K562 (cell line): ENCODE data around the gene ACOT13. TPM values are rescaled to one million over a fixed set of nuclear protein-coding genes. Genes with fewer than 3 reads are reported as not detected.

Experiments
- AFF1 ChIP-seq, 2 experiments: fragments of 450-650 bp; IDR thresholded peaks; 2 replicates each; pipeline ENCODE4 v1.6.1; 2018; ENCODE audit warnings: mild to moderate bottlenecking in 2 of 2, low read depth in 1 of 2; ENCODE audit not compliant: partially characterized antibody in 2 of 2
- C11orf30 ChIP-seq: fragments of 450-650 bp; IDR thresholded peaks from 2 replicates; pipeline ENCODE4 v1.6.1; 2016; ENCODE audit warnings: low read depth, mild to moderate bottlenecking
- E2F5 ChIP-seq: sonication (generic); formaldehyde crosslinking; IDR thresholded peaks from 2 replicates; pipeline ENCODE4 v1.8.0; 2022; ENCODE audit warnings: mild to moderate bottlenecking, missing genetic modification reagents
- HNRNPLL ChIP-seq: fragments of 200-400 bp; formaldehyde crosslinking; IDR thresholded peaks from 2 replicates; pipeline ENCODE4 v1.6.1; 2017; ENCODE audit warnings: low read length, low read depth, mild to moderate bottlenecking; ENCODE audit not compliant: poor library complexity, severe bottlenecking
- JUND ChIP-seq, 2 experiments: IDR thresholded peaks; 2 replicates in 1 of 2; 3 replicates in 1 of 2; pipeline ENCODE4 v1.6.1; 2011; ENCODE audit warnings: borderline replicate concordance in 2 of 2, low read depth in 2 of 2, low read length in 2 of 2, improper control_type of control experiment in 1 of 2, missing biosample characterization in 1 of 2, missing genetic modification characterization in 1 of 2, missing genetic modification reagents in 1 of 2
- MCM7 ChIP-seq, 2 experiments: fragments of 450-650 bp; IDR thresholded peaks; 2 replicates each; pipeline ENCODE4 v1.6.1; 2016 to 2018
- NKRF ChIP-seq: fragments of 450-650 bp; IDR thresholded peaks from 2 replicates; pipeline ENCODE4 v1.6.1; 2016; ENCODE audit warnings: borderline replicate concordance
- NRF1 ChIP-seq, 2 experiments: fragments of 450-650 bp; IDR thresholded peaks in 1 of 2; conservative IDR thresholded peaks in 1 of 2; 2 replicates each; pipeline ENCODE4 v1.6.1; 2014; ENCODE audit warnings: mild to moderate bottlenecking in 2 of 2
- PHF21A ChIP-seq: fragments of 450-650 bp; IDR thresholded peaks from 2 replicates; pipeline ENCODE4 v1.6.1; 2017; ENCODE audit warnings: low read depth, borderline replicate concordance
- POLR2G ChIP-seq: fragments of 200-400 bp; formaldehyde crosslinking; IDR thresholded peaks from 2 replicates; pipeline ENCODE4 v1.6.1; 2017; ENCODE audit warnings: low read depth, mild to moderate bottlenecking, antibody characterized with exemption, low read length, moderate library complexity
- RBBP5 ChIP-seq: fragments of 200-600 bp; sonication (generic); IDR thresholded peaks from 2 replicates; pipeline ENCODE4 v1.6.1; 2012; ENCODE audit warnings: borderline replicate concordance, mild to moderate bottlenecking, low read length, control low read depth, inconsistent platforms; ENCODE audit not compliant: insufficient read depth, poor library complexity, severe bottlenecking
- RBM25 ChIP-seq: fragments of 200-400 bp; formaldehyde crosslinking; IDR thresholded peaks from 2 replicates; pipeline ENCODE4 v1.6.1; 2018; ENCODE audit warnings: low read length, low read depth, moderate library complexity; ENCODE audit not compliant: severe bottlenecking
- SMARCA4 ChIP-seq: fragments of 450-650 bp; IDR thresholded peaks from 2 replicates; pipeline ENCODE4 v1.6.1; 2016
- TAL1 ChIP-seq: fragments of 450-650 bp; IDR thresholded peaks from 2 replicates; pipeline ENCODE4 v1.6.1; 2016; ENCODE audit warnings: mild to moderate bottlenecking
- TFAP4 ChIP-seq: sonication (generic); formaldehyde crosslinking; IDR thresholded peaks from 2 replicates; pipeline ENCODE4 v1.8.0; 2022; ENCODE audit warnings: missing genetic modification reagents, mild to moderate bottlenecking, moderate library complexity, borderline replicate concordance
- ZNF76 ChIP-seq: fragments of 250-450 bp; sonication (Bioruptor Pico); IDR thresholded peaks from 2 replicates; pipeline ENCODE4 v1.4.0; 2020; ENCODE audit warnings: mild to moderate bottlenecking, moderate library complexity, borderline replicate concordance
- polyA plus RNA-seq, 8 experiments: library from polyadenylated mRNA; depleted of rRNA in 4 of 8; stranded (reverse) in 5 of 8; unstranded in 3 of 8; fragments of >200 nt; fragmentation: Nextera tagmentation in 2 of 8; fragmentation: Illumina TruSeq in 1 of 8; extraction: Ambion mirVana in 2 of 8; extraction: Trizol in 1 of 8; gene quantifications; 2 replicates each; pipeline versions ENCODE4 v1.2.1 to v1.2.3, GENCODE V29; 2011 to 2014; ENCODE audit warnings: inconsistent platforms in 1 of 8, missing spikeins in 1 of 8
- total RNA-seq, 7 experiments: library from RNA; depleted of rRNA in 6 of 7; stranded (reverse); fragments of >200 nt in 6 of 7; fragmentation: Illumina TruSeq in 2 of 7; extraction: Trizol in 2 of 7; gene quantifications; 2 replicates each; pipeline versions ENCODE4 v1.2.1 to v1.2.3, GENCODE V29; 2011 to 2021; ENCODE audit warnings: low replicate concordance in 1 of 7

The ACOT13 gene
- total and polyA plus RNA-seq, 9 of the 15 experiments (the other 6 are each of a cell fraction or from before 2014, with no cell fraction given): 14.1 to 129 (median 65.7) TPM

- TF ChIP-seq NKRF: peak; percentile 69; the same call in 1 of the 2 replicates
- TF ChIP-seq PHF21A: peak; percentile 73; the same call in 1 of the 2 replicates
- TF ChIP-seq TAL1: 0 out of 2 replicates have a peak, but pooled peaks have one; percentile 2
- peak; percentile 35; the same call in 1 of the 2 replicates for TF ChIP-seq SMARCA4
- peak; percentile 96 for TF ChIP-seq RBM25
- TF ChIP-seq MCM7 (IDR thresholded peaks at IDR 0.05): 0 out of 4 replicates have a peak, but pooled peaks of 1 of the 2 experiments have one; percentile 26
- peak; percentile 66 for TF ChIP-seq C11orf30
- peak; percentile 37 to 58 for TF ChIP-seq AFF1 (IDR thresholded peaks at IDR 0.05; ENCODE audit: low read depth in 1 of 2, partially characterized antibody in 2 of 2)
- peak; percentile 35 to 52; a peak in 3 of 4 replicates for TF ChIP-seq NRF1 (conservative IDR thresholded peaks at IDR 0.05 in 1 of 2, IDR thresholded peaks at IDR 0.05 in 1 of 2)
- 0 out of 2 replicates have a peak, but pooled peaks have one; percentile 28 for TF ChIP-seq E2F5 (CRISPR knock-in tag)
- TF ChIP-seq RBBP5: peak; percentile 16
- TF ChIP-seq POLR2G: peak; percentile 64
- peak; percentile 53 for TF ChIP-seq TFAP4 (CRISPR knock-in tag)
- peak; percentile 18 for TF ChIP-seq HNRNPLL
- TF ChIP-seq JUND (IDR thresholded peaks at IDR 0.05; ENCODE audit: borderline replicate concordance, low read depth, low read length): peak; percentile 29; the same call in 1 of the 2 replicates
- TF ChIP-seq JUND (tag; IDR thresholded peaks at IDR 0.05; ENCODE audit: borderline replicate concordance, low read depth, low read length): 0 out of 3 replicates have a peak, but pooled peaks have one; percentile 48
- 0 out of 2 replicates have a peak, but pooled peaks have one; percentile 41 for TF ChIP-seq ZNF76 (CRISPR knock-in tag)
These were observed 1.5 kb downstream of the ACOT13 start (continued) for GRCh38 chr6:24668066-24668996.
